Ovary (tissue), 9 donors: ENCODE data around the gene LLCFC1. TPM values are rescaled to one million over a fixed set of nuclear protein-coding genes. Genes with fewer than 3 reads are reported as not detected.

Experiments
- DNase-seq, 5 donors: peaks; one replicate each; pipeline ENCODE4 v3.0.0-alpha.2; 2019 to 2020
- H3K27ac ChIP-seq, 2 donors: fragments of 200-600 bp; one replicate each; pipeline versions ENCODE4 v1.5.1 to v1.8.0; 2019 to 2022
- H3K27me3 ChIP-seq: fragments of 200-600 bp; one replicate; pipeline ENCODE4 v1.8.0; 2022
- H3K36me3 ChIP-seq: fragments of 200-600 bp; sonication (generic); one replicate; pipeline ENCODE4 v1.5.1; 2019
- H3K4me1 ChIP-seq: one replicate; pipeline ENCODE4 v1.8.1; 2013; ENCODE audit warnings: mild to moderate bottlenecking, moderate library complexity; ENCODE audit not compliant: insufficient read depth
- H3K4me3 ChIP-seq: fragments of 200-600 bp; sonication (generic); one replicate; pipeline ENCODE4 v1.5.1; 2017
- H3K9me3 ChIP-seq, 2 donors: fragments of 200-600 bp in 1 of 2; sonication (generic) in 1 of 2; one replicate each; pipeline versions ENCODE4 v1.5.1 to v1.8.1; 2013 to 2019; ENCODE audit warnings: mild to moderate bottlenecking in 1 of 2, moderate library complexity in 1 of 2
- EP300 ChIP-seq: sonication (generic); formaldehyde crosslinking; IDR thresholded peaks from one replicate; pipeline ENCODE4 v1.6.1; 2017; ENCODE audit warnings: antibody characterized with exemption
- POLR2A ChIP-seq: fragments of 450-650 bp; IDR thresholded peaks from one replicate; pipeline ENCODE4 v1.6.1; 2017; ENCODE audit warnings: antibody characterized with exemption, mild to moderate bottlenecking, moderate library complexity
- WGBS, 3 donors: extraction: QIAGEN DNeasy Blood & Tissue Kit in 1 of 3; methylation state at CpG; one replicate each; pipeline versions ENCODE4 v1.1.5 to v1.1.7; 2013 to 2017; 5-methylcytosine and 5-hydroxymethylcytosine counted together
- intact Hi-C, 4 donors: fragments of 100-400 bp; cut with DNase I; formaldehyde crosslinking; loops; one replicate each; pipeline versions ENCODE4 v1.11.0 to v1.15.1; 2022 to 2023
- polyA plus RNA-seq, 2 donors: library from polyadenylated mRNA; stranded (reverse); fragments of 200-250 nt in 1 of 2; fragments of 350-450 nt in 1 of 2; fragmentation: Illumina TruSeq in 1 of 2; extraction: RNeasy Lipid Tissue Mini Kit (QIAGEN cat#74804) in 1 of 2; gene quantifications; one replicate each; pipeline ENCODE4 v1.2.3, GENCODE V29; 2013 to 2014
- total RNA-seq, 7 donors: library from RNA; depleted of rRNA in 2 of 7; stranded (reverse); fragments of >200 nt in 2 of 7; fragmentation: NEBNext Ultra II Directional in 3 of 7; extraction: Animal tissue kit (Norgen Biotek cat#: 25700) in 3 of 7; gene quantifications; one replicate each; pipeline versions ENCODE4 v1.1.0 to v1.2.4, GENCODE V29; 2016 to 2023
- TF ChIP-seq, protein P1 (sequence below), 3 donors: fragments of 450-650 bp in 2 of 3; fragments of 200-600 bp in 1 of 3; IDR thresholded peaks; one replicate each; pipeline versions ENCODE4 v1.5.1 to v1.8.0; 2016 to 2022; ENCODE audit warnings: antibody characterized with exemption in 3 of 3, mild to moderate bottlenecking in 1 of 3
- donor health status: DM: no; HTN: no; CAD: no; lungs with moderate emphysema.
- donor health status: DM: no; HTN: no; CAD: no.
- donor health status: Bipolar disorder and iron deficiency.
- donor health status: DM: yes; HTN: yes; CAD: no.
- donor health status: DM: no; HTN: no; CAD: no.
- donor health status: DM: yes; HTN: yes; CAD: no.

LLCFC1 gene
- total and polyA plus RNA-seq, 9 donors = not detected

DNA sequence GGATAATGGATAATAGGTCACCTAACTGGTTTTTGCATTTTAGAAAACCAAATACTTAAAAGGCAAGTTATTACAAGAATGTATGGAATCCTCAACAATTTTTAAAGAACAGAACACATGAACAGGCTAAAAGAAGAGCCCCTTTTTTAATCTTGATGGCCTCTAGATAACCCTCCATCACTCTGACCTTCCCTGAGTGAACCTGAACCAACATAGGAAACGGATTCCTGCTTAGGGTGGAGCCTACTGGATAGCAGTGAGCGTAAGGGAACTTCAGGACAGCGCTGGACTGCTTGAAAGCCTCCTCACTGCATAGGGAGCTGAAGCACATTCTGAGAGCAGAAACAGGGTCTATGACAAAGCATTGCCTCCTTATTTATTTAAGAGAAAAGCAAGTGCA, 26.2 kb upstream of the LLCFC1 start:
- Histone ChIP-seq H3K27me3 (no peaks in the 10 kb centered on the region), H3K9me3 (no peaks in the 10 kb centered on the region), H3K36me3 (no peaks in the 10 kb centered on the region), H3K27ac (no peak overlapping the region), H3K4me3 (no peak overlapping the region), H3K4me1 (no peaks in the 10 kb centered on the region)
- DNase-seq = no peak
- TF ChIP-seq, protein P1, sequence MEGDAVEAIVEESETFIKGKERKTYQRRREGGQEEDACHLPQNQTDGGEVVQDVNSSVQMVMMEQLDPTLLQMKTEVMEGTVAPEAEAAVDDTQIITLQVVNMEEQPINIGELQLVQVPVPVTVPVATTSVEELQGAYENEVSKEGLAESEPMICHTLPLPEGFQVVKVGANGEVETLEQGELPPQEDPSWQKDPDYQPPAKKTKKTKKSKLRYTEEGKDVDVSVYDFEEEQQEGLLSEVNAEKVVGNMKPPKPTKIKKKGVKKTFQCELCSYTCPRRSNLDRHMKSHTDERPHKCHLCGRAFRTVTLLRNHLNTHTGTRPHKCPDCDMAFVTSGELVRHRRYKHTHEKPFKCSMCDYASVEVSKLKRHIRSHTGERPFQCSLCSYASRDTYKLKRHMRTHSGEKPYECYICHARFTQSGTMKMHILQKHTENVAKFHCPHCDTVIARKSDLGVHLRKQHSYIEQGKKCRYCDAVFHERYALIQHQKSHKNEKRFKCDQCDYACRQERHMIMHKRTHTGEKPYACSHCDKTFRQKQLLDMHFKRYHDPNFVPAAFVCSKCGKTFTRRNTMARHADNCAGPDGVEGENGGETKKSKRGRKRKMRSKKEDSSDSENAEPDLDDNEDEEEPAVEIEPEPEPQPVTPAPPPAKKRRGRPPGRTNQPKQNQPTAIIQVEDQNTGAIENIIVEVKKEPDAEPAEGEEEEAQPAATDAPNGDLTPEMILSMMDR (IDR thresholded peaks at IDR 0.05) = no peak
- TF ChIP-seq EP300 (no peak), POLR2A (no peak)
- intact Hi-C loops = no loop called here
- WGBS, 3 donors = 28 to 39% (median 36%) methylated on average over 3 of the region's 3 CpGs

DNA sequence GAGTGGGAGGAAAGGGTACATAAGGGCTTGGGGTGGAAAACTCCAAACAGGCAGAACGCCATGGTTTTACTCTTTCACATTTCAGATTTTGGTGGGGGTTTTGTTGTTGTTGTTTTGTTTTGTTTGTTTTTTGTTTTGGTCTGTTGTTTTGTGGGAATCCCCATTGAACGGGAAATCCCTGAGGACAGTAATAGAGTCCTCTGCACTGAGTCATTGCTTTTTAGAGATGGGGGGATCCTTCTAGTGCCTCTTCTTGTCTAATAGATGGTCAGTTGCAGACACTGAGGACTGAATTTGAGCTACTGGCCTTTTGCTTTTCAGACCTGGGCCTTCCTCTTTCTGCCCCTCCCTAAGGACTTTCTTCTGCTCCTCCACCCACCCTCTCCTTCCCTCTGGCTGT, 25.7 kb upstream of the LLCFC1 start:
- Histone ChIP-seq H3K27ac (no peak overlapping the region), H3K27me3 (no peaks in the 10 kb centered on the region), H3K36me3 (no peaks in the 10 kb centered on the region), H3K4me1 (no peaks in the 10 kb centered on the region), H3K9me3 (no peaks in the 10 kb centered on the region), H3K4me3 (no peak overlapping the region)
- WGBS, 3 donors = 63 to 80% (median 74%) methylated on average over 2 of the region's 2 CpGs
- DNase-seq = no peak
- intact Hi-C loops = no loop called here
- TF ChIP-seq, protein P1 (IDR thresholded peaks at IDR 0.05) = no peak
- TF ChIP-seq EP300 (no peak), POLR2A (no peak)

GRCh38 chr7:142914121-142914520, 25.2 kb upstream of the LLCFC1 start:
- DNase-seq = no peak
- TF ChIP-seq POLR2A (no peak), EP300 (no peak)
- TF ChIP-seq, protein P1 (IDR thresholded peaks at IDR 0.05) = no peak
- Histone ChIP-seq H3K4me3 (no peak overlapping the region), H3K4me1 (no peaks in the 10 kb centered on the region), H3K9me3 (no peaks in the 10 kb centered on the region), H3K27ac (no peak overlapping the region), H3K27me3 (no peaks in the 10 kb centered on the region), H3K36me3 (no peaks in the 10 kb centered on the region)
- intact Hi-C loops = no loop called here
- 29 to 38% (median 31%) methylated on average over 1 of the region's 1 CpG for WGBS, 3 donors

DNA sequence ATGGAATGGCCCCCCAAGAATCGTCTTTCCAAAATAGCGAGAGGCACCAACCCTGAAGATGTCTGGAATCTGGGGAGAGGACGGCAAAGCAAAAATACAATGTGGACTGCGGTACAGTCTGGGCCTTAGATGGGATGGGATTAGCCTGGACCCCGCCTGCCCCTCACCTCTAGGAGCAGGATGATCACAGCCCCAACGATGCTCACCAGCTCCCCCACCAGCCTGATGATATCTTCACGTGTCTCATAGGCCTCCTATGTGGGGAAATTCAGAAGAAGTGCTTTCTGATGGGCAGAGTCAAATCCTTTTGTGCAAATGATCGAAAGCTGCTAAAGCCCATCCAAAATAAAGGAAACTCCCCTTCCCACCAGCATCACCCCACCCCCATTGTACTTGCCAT, 24.0 kb upstream of the LLCFC1 start:
- 84 to 87% (median 87%) methylated on average over 8 of the region's 8 CpGs for WGBS, 3 donors
- Histone ChIP-seq H3K36me3 (no peaks in the 10 kb centered on the region), H3K4me3 (no peak overlapping the region), H3K4me1 (no peaks in the 10 kb centered on the region), H3K27ac (no peak overlapping the region), H3K27me3 (no peaks in the 10 kb centered on the region), H3K9me3 (no peaks in the 10 kb centered on the region)
- intact Hi-C loops = no loop called here
- TF ChIP-seq POLR2A = no peak
- TF ChIP-seq, protein P1 (IDR thresholded peaks at IDR 0.05) = no peak
- no peak for TF ChIP-seq EP300
- no peak for DNase-seq

DNA sequence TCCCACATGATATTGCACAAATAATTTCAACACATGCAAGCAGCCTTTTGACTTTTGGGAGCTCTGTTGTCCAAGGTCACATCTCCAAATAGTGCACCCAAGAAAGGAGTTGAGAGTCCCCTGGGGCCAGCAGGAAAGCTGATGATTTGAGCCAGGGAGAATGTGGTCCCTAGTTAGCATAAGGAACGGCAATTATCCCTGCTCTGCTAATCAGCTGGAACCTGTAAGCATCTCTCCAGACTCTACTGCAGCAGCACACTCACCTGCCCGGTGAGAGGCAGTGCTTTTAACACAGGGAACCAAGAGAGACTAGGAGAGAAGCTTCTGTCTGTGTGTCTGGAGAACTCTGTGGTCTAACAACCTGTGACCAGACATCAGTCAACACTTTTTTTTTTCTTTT, 22.8 kb upstream of the LLCFC1 start:
- DNase-seq = no peak
- WGBS, 3 donors = 13 to 42% (median 21%) methylated on average over 2 of the region's 2 CpGs

More for the DNA sequence above, 22.8 kb upstream of the LLCFC1 start:
- no peaks in the 10 kb centered on the region for H3K4me1 ChIP-seq
- no peaks in the 10 kb centered on the region for H3K36me3 ChIP-seq
- H3K9me3 ChIP-seq = no peaks in the 10 kb centered on the region
- H3K27ac ChIP-seq = no peak overlapping the region
- TF ChIP-seq EP300 = no peak
- TF ChIP-seq, protein P1 (IDR thresholded peaks at IDR 0.05) = no peak
- no peak for TF ChIP-seq POLR2A
- H3K4me3 ChIP-seq = no peak overlapping the region
- intact Hi-C loops = no loop called here
- H3K27me3 ChIP-seq = no peaks in the 10 kb centered on the region
